Keratinocyte (primary cell): ENCODE results near the gene TMC1. TPM values are rescaled to one million over a fixed set of nuclear protein-coding genes. Genes with fewer than 3 reads are reported as not detected.

Source experiments
- DNase-seq: peaks from one replicate; pipeline ENCODE4 v3.0.0-alpha.2; 2011; ENCODE audit warnings: low read depth, missing footprints, low spot score
- FAIRE-seq: peaks from 2 replicates; lab custom pipeline; 2011; peaks lifted over from hg19 to GRCh38; lab: Jason Lieb, UNC
- H2AFZ ChIP-seq: 2 replicates; pipeline ENCODE4 v1.6.0; 2012; ENCODE audit warnings: low read length, control low read depth, inconsistent platforms; ENCODE audit not compliant: control insufficient read depth
- H3K27ac ChIP-seq: 2 replicates; pipeline ENCODE4 v1.5.1; 2011; ENCODE audit warnings: low read length; ENCODE audit not compliant: control insufficient read depth, insufficient read depth
- H3K27me3 ChIP-seq: 3 replicates; pipeline ENCODE4 v1.6.0; 2011; ENCODE audit warnings: low read length; ENCODE audit not compliant: control insufficient read depth, insufficient read depth; ENCODE audit errors: extremely low read depth
- H3K36me3 ChIP-seq, 2 experiments: 2 replicates in 1 of 2; 3 replicates in 1 of 2; pipeline ENCODE4 v1.5.1; 2011; ENCODE audit warnings: low read length in 2 of 2, mild to moderate bottlenecking in 1 of 2; ENCODE audit not compliant: control insufficient read depth in 2 of 2, insufficient read depth in 2 of 2; ENCODE audit errors: extremely low read depth in 1 of 2
- H3K4me1 ChIP-seq: 3 replicates; pipeline ENCODE4 v1.5.1; 2011; ENCODE audit warnings: low read length; ENCODE audit not compliant: control insufficient read depth, insufficient read depth; ENCODE audit errors: extremely low read depth
- H3K4me2 ChIP-seq: 3 replicates; pipeline ENCODE4 v1.6.0; 2011; ENCODE audit warnings: low read depth, low read length; ENCODE audit not compliant: control insufficient read depth, insufficient read depth; ENCODE audit errors: extremely low read depth
- H3K4me3 ChIP-seq, 3 experiments: fragments of 200-600 bp in 1 of 3; sonication (generic) in 1 of 3; 2 replicates in 2 of 3; 3 replicates in 1 of 3; pipeline ENCODE4 v1.5.1; 2011 to 2016; ENCODE audit warnings: low read length in 3 of 3, mild to moderate bottlenecking in 3 of 3, control low read depth in 2 of 3, inconsistent platforms in 1 of 3, low read depth in 1 of 3, mixed read lengths in 1 of 3, mixed run types in 1 of 3, moderate library complexity in 1 of 3; ENCODE audit not compliant: control insufficient read depth in 2 of 3, insufficient read depth in 2 of 3; ENCODE audit errors: extremely low read depth in 1 of 3
- H3K79me2 ChIP-seq: 2 replicates; pipeline ENCODE4 v1.6.0; 2012; ENCODE audit warnings: low read length; ENCODE audit not compliant: control insufficient read depth, insufficient read depth
- H3K9ac ChIP-seq: 3 replicates; pipeline ENCODE4 v1.6.0; 2011; ENCODE audit warnings: low read length; ENCODE audit not compliant: control insufficient read depth, insufficient read depth; ENCODE audit errors: extremely low read depth
- H3K9me1 ChIP-seq: 3 replicates; pipeline ENCODE4 v1.6.0; 2011; ENCODE audit warnings: low read length; ENCODE audit not compliant: control insufficient read depth, insufficient read depth; ENCODE audit errors: extremely low read depth
- H3K9me3 ChIP-seq: 2 replicates; pipeline ENCODE4 v1.5.1; 2012; ENCODE audit warnings: low read depth, low read length; ENCODE audit not compliant: control insufficient read depth
- H4K20me1 ChIP-seq: 3 replicates; pipeline ENCODE4 v1.6.0; 2011; ENCODE audit warnings: low read length; ENCODE audit not compliant: control insufficient read depth, insufficient read depth; ENCODE audit errors: extremely low read depth
- EZH2 ChIP-seq: IDR thresholded peaks from one replicate; pipeline ENCODE4 v1.6.1; 2012; ENCODE audit warnings: inconsistent platforms, mild to moderate bottlenecking, low read length, moderate library complexity
- dilution Hi-C: fragments of 300-500 bp; cut with MboI; formaldehyde crosslinking; loops from one replicate; pipeline ENCODE4 v1.7.0; 2020; ENCODE audit warnings: low sequenced_read_pairs; ENCODE audit not compliant: extremely low pct_ligation_motif_present
- polyA plus RNA-seq, 5 experiments: library from polyadenylated mRNA; depleted of rRNA in 3 of 5; stranded (reverse) in 3 of 5; stranded (forward) in 1 of 5; unstranded in 1 of 5; fragments of >200 nt; gene quantifications; 1 replicate in 1 of 5; 2 replicates in 3 of 5; 3 replicates in 1 of 5; pipeline versions ENCODE4 v1.2.1 to v1.2.3, GENCODE V29; 2011 to 2012; ENCODE audit warnings: missing spikeins in 2 of 5, low read depth in 1 of 5, low replicate concordance in 1 of 5
- TF ChIP-seq, protein P1 (sequence below), 3 experiments: IDR thresholded peaks in 1 of 3; conservative IDR thresholded peaks in 1 of 3; optimal IDR thresholded peaks in 1 of 3; 2 replicates in 2 of 3; 3 replicates in 1 of 3; pipeline versions ENCODE3 to v1.5.1; 2011; ENCODE audit warnings: low read length in 3 of 3, mild to moderate bottlenecking in 3 of 3, moderate library complexity in 2 of 3, control low read depth in 1 of 3, inconsistent platforms in 1 of 3; ENCODE audit not compliant: insufficient read depth in 2 of 3; ENCODE audit errors: extremely low read depth in 1 of 3

The TMC1 gene
- polyA plus RNA-seq, 1 donor (not counting 4 experiments of a cell fraction or from before 2014, with no cell fraction given): 0.05 TPM

DNA sequence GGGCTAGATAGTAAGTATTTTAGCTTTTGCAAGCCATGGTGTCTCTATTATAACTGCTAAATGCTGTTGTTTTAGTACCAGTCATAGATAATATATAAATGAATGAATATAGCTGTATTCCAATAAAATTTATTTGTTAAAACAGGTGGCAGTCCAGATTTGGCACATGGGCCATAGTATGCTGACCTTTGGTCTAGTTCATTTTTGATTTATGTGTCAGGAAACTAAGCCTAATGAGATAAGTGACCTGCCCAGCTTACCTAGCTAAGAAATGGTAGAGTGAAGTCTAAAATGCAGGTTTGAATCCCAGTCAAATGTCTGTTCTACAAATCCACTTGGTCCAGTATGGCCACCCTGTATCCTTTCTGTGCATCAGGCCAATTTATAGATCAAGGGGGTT is 292.1 kb downstream of the TMC1 start:
- dilution Hi-C loops: no loop called here
- Histone ChIP-seq H3K4me2 (no peak overlapping the region), H3K9me3 (no peaks in the 10 kb centered on the region), H3K36me3 (no peaks in the 10 kb centered on the region), H3K27me3 (no peaks in the 10 kb centered on the region), H3K9me1 (no peaks in the 10 kb centered on the region), H3K4me1 (no peaks in the 10 kb centered on the region), H3K27ac (no peak overlapping the region), H3K9ac (no peak overlapping the region), H3K79me2 (no peaks in the 10 kb centered on the region), H4K20me1 (no peaks in the 10 kb centered on the region), H3K4me3 (no peak overlapping the region), H2AFZ (no peak overlapping the region)
- no peak for FAIRE-seq
- TF ChIP-seq, protein P1, sequence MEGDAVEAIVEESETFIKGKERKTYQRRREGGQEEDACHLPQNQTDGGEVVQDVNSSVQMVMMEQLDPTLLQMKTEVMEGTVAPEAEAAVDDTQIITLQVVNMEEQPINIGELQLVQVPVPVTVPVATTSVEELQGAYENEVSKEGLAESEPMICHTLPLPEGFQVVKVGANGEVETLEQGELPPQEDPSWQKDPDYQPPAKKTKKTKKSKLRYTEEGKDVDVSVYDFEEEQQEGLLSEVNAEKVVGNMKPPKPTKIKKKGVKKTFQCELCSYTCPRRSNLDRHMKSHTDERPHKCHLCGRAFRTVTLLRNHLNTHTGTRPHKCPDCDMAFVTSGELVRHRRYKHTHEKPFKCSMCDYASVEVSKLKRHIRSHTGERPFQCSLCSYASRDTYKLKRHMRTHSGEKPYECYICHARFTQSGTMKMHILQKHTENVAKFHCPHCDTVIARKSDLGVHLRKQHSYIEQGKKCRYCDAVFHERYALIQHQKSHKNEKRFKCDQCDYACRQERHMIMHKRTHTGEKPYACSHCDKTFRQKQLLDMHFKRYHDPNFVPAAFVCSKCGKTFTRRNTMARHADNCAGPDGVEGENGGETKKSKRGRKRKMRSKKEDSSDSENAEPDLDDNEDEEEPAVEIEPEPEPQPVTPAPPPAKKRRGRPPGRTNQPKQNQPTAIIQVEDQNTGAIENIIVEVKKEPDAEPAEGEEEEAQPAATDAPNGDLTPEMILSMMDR (optimal IDR thresholded peaks at IDR 0.05 in 1 of 3, IDR thresholded peaks at IDR 0.05 in 1 of 3, conservative IDR thresholded peaks at IDR 0.05 in 1 of 3; ENCODE audit: extremely low read depth in 1 of 3, insufficient read depth in 2 of 3, low read length in 3 of 3): no peak
- no peak for TF ChIP-seq EZH2
- no peak for DNase-seq

DNA sequence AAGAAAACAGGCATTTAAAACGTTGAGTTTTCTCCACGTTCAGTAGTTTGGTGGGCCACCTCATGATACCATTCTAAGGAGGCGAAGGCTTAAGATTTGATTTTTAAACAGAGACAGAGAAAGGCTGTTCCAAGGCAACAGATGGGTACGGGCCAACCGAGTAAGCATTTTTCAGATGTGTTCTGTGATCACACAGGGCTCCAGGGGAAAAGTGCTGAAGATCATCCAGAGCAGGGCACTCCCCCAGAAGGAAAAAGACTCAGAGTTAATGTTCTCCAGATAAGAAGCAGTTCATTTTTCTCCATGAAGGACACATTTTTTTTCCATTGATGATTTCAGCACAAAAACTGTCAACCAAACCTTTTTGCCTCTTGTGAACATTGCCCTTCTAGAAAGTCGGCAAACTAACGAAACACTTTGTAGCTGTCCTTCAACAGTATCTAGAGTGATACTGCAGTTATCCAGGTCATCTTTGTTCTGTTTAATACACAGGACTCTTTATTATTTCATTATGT is 292.7 kb downstream of the TMC1 start:
- Histone ChIP-seq H3K4me2 (no peak overlapping the region), H4K20me1 (no peaks in the 10 kb centered on the region), H3K36me3 (no peaks in the 10 kb centered on the region), H2AFZ (no peak overlapping the region), H3K9me1 (no peaks in the 10 kb centered on the region), H3K9ac (no peak overlapping the region), H3K4me3 (no peak overlapping the region), H3K27me3 (no peaks in the 10 kb centered on the region), H3K9me3 (no peaks in the 10 kb centered on the region), H3K4me1 (no peaks in the 10 kb centered on the region), H3K27ac (no peak overlapping the region), H3K79me2 (no peaks in the 10 kb centered on the region)
- FAIRE-seq (no peak), DNase-seq (no peak)
- TF ChIP-seq, protein P1 (optimal IDR thresholded peaks at IDR 0.05 in 1 of 3, IDR thresholded peaks at IDR 0.05 in 1 of 3, conservative IDR thresholded peaks at IDR 0.05 in 1 of 3; ENCODE audit: extremely low read depth in 1 of 3, insufficient read depth in 2 of 3, low read length in 3 of 3): no peak
- no peak for TF ChIP-seq EZH2
- dilution Hi-C loops: no loop called here
